Neural cell (in vitro differentiated cells): ENCODE measurements around the gene PRKCA.

Experiments used
- MXI1 ChIP-seq: fragments of 450-650 bp; conservative IDR thresholded peaks from 2 replicates; pipeline ENCODE4 v1.6.1; 2014; ENCODE audit warnings: antibody characterized with exemption, mild to moderate bottlenecking; ENCODE audit not compliant: poor library complexity, severe bottlenecking
- POLR2AphosphoS5 ChIP-seq: IDR thresholded peaks from 2 replicates; pipeline ENCODE4 v1.6.1; 2012
- RAD21 ChIP-seq: fragments of 450-650 bp; conservative IDR thresholded peaks from 2 replicates; pipeline ENCODE4 v1.6.1; 2014; ENCODE audit warnings: antibody characterized with exemption, mild to moderate bottlenecking, moderate library complexity
- SMC3 ChIP-seq: fragments of 450-650 bp; conservative IDR thresholded peaks from 2 replicates; pipeline ENCODE4 v1.6.1; 2014; ENCODE audit warnings: antibody characterized with exemption, mild to moderate bottlenecking, moderate library complexity; ENCODE audit not compliant: poor library complexity
- TAF1 ChIP-seq: IDR thresholded peaks from 2 replicates; pipeline ENCODE4 v1.6.1; 2012; ENCODE audit warnings: low read depth
- TF ChIP-seq, protein P1 (sequence below): fragments of 450-650 bp; IDR thresholded peaks from 2 replicates; pipeline ENCODE4 v1.5.1; 2014; ENCODE audit warnings: antibody characterized with exemption, mild to moderate bottlenecking, moderate library complexity; ENCODE audit not compliant: poor library complexity, severe bottlenecking
- TF ChIP-seq, protein P2 (sequence below): IDR thresholded peaks from 2 replicates; pipeline ENCODE4 v1.6.1; 2012; ENCODE audit warnings: borderline replicate concordance

DNA sequence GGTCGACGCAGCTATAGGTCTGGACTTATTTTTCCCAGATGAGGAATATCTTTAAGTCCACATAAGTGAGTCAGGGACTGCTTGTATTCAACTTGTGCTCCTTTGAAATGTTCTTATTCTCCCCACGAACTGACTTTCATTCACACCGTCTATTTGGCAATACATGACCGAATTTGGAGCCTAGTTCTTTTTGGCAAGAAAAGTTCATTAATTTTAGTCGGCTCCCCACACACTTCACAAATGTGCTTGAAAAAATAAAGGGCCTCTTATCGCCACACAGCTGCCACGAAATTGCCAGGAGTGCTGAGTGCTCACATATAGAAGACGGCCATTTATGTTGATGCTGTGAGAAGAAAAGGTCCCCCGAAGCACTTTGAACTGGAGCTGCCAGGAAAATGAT is 152.6 kb downstream of the PRKCA start:
- TF ChIP-seq, protein P1, sequence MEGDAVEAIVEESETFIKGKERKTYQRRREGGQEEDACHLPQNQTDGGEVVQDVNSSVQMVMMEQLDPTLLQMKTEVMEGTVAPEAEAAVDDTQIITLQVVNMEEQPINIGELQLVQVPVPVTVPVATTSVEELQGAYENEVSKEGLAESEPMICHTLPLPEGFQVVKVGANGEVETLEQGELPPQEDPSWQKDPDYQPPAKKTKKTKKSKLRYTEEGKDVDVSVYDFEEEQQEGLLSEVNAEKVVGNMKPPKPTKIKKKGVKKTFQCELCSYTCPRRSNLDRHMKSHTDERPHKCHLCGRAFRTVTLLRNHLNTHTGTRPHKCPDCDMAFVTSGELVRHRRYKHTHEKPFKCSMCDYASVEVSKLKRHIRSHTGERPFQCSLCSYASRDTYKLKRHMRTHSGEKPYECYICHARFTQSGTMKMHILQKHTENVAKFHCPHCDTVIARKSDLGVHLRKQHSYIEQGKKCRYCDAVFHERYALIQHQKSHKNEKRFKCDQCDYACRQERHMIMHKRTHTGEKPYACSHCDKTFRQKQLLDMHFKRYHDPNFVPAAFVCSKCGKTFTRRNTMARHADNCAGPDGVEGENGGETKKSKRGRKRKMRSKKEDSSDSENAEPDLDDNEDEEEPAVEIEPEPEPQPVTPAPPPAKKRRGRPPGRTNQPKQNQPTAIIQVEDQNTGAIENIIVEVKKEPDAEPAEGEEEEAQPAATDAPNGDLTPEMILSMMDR: no peak
- no peak for TF ChIP-seq POLR2AphosphoS5
- no peak for TF ChIP-seq RAD21
- TF ChIP-seq TAF1: no peak
- TF ChIP-seq, protein P2, sequence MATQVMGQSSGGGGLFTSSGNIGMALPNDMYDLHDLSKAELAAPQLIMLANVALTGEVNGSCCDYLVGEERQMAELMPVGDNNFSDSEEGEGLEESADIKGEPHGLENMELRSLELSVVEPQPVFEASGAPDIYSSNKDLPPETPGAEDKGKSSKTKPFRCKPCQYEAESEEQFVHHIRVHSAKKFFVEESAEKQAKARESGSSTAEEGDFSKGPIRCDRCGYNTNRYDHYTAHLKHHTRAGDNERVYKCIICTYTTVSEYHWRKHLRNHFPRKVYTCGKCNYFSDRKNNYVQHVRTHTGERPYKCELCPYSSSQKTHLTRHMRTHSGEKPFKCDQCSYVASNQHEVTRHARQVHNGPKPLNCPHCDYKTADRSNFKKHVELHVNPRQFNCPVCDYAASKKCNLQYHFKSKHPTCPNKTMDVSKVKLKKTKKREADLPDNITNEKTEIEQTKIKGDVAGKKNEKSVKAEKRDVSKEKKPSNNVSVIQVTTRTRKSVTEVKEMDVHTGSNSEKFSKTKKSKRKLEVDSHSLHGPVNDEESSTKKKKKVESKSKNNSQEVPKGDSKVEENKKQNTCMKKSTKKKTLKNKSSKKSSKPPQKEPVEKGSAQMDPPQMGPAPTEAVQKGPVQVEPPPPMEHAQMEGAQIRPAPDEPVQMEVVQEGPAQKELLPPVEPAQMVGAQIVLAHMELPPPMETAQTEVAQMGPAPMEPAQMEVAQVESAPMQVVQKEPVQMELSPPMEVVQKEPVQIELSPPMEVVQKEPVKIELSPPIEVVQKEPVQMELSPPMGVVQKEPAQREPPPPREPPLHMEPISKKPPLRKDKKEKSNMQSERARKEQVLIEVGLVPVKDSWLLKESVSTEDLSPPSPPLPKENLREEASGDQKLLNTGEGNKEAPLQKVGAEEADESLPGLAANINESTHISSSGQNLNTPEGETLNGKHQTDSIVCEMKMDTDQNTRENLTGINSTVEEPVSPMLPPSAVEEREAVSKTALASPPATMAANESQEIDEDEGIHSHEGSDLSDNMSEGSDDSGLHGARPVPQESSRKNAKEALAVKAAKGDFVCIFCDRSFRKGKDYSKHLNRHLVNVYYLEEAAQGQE: no peak
- no peak for TF ChIP-seq SMC3
- no peak for TF ChIP-seq MXI1
